IMR-90 (cell line): ENCODE results near the gene PPEF2. TPM values are rescaled to one million over a fixed set of nuclear protein-coding genes. Genes with fewer than 3 reads are reported as not detected.

Experiments
- ATAC-seq: fragments of 200-7000 bp; cut with Tn5 transposase; 2 replicates; pipeline ENCODE4 v1.9.1; 2020; ENCODE audit warnings: low read depth, mild to moderate bottlenecking, moderate library complexity
- BruUV-seq: library from RNA; stranded (reverse); fragments of 400-500 nt; replicated peaks from 2 replicates; lab custom pipeline; 2021; lab: Mats Ljungman, UMichigan
- CTCF ChIA-PET: fragments of 300-600 bp; formaldehyde crosslinking; extraction: SDS; loops from one replicate; lab custom pipeline; 2021; ENCODE audit warnings: antibody characterized with exemption; lab: Yijun Ruan, JAX
- POLR2A ChIA-PET: fragments of 300-600 bp; sonication (Branson Sonifier 250); formaldehyde crosslinking; loops from one replicate; lab custom pipeline; 2022; ENCODE audit warnings: antibody characterized with exemption; ENCODE audit not compliant: unreplicated experiment; lab: Charles Lee
- DNase-seq: peaks from one replicate; pipeline ENCODE4 v3.0.0; 2013
- H2AFZ ChIP-seq: replicated peaks from 2 replicates; pipeline ENCODE3; 2013; ENCODE audit warnings: low read length, mild to moderate bottlenecking; ENCODE audit not compliant: poor library complexity
- H2AK5ac ChIP-seq: 2 replicates; pipeline ENCODE4 v1.6.1; 2013; ENCODE audit warnings: low read depth, low read length, inconsistent platforms
- H2AK9ac ChIP-seq: replicated peaks from 2 replicates; pipeline ENCODE3; 2013; ENCODE audit warnings: mild to moderate bottlenecking, low read depth, low read length, moderate library complexity; ENCODE audit not compliant: poor library complexity
- H2BK120ac ChIP-seq: 2 replicates; pipeline ENCODE4 v1.6.1; 2013; ENCODE audit warnings: low read depth, low read length, inconsistent platforms
- H2BK15ac ChIP-seq: 3 replicates; pipeline ENCODE4 v1.6.1; 2013; ENCODE audit warnings: low read depth, low read length, inconsistent platforms
- H2BK20ac ChIP-seq: 2 replicates; pipeline ENCODE4 v1.6.1; 2013; ENCODE audit warnings: low read depth, mild to moderate bottlenecking, inconsistent platforms, low read length, moderate library complexity
- H2BK5ac ChIP-seq: 2 replicates; pipeline ENCODE4 v1.6.1; 2013; ENCODE audit warnings: mild to moderate bottlenecking, low read depth, low read length, inconsistent platforms; ENCODE audit not compliant: poor library complexity, severe bottlenecking
- H3K14ac ChIP-seq: replicated peaks from 2 replicates; pipeline ENCODE4 v1.6.1; 2013; ENCODE audit warnings: low read depth, low read length, inconsistent platforms
- H3K18ac ChIP-seq: 2 replicates; pipeline ENCODE4 v1.6.1; 2013; ENCODE audit warnings: low read depth, low read length, control low read depth
- H3K23ac ChIP-seq: 2 replicates; pipeline ENCODE4 v1.6.1; 2013; ENCODE audit warnings: low read depth, low read length, inconsistent platforms
- H3K27ac ChIP-seq: 2 replicates; pipeline ENCODE4 v1.5.1; 2013; ENCODE audit warnings: mild to moderate bottlenecking, control low read depth, low read length; ENCODE audit not compliant: insufficient read depth
- H3K27me3 ChIP-seq: 2 replicates; pipeline ENCODE4 v1.6.1; 2013; ENCODE audit warnings: low read length; ENCODE audit not compliant: control insufficient read depth, insufficient read depth
- H3K36me3 ChIP-seq: 2 replicates; pipeline ENCODE4 v1.6.1; 2013; ENCODE audit warnings: low read length, mixed read lengths; ENCODE audit not compliant: control insufficient read depth, insufficient read depth
- H3K4ac ChIP-seq: 2 replicates; pipeline ENCODE4 v1.6.1; 2013; ENCODE audit warnings: low read depth, low read length, inconsistent platforms
- H3K4me1 ChIP-seq: 2 replicates; pipeline ENCODE4 v1.6.1; 2013; ENCODE audit warnings: low read length, mixed read lengths; ENCODE audit not compliant: control insufficient read depth, insufficient read depth
- H3K4me2 ChIP-seq: 2 replicates; pipeline ENCODE4 v1.6.1; 2013; ENCODE audit warnings: low read depth, mild to moderate bottlenecking, control low read depth, low read length, moderate library complexity
- H3K4me3 ChIP-seq: 2 replicates; pipeline ENCODE4 v1.5.1; 2013; ENCODE audit warnings: low read depth, mild to moderate bottlenecking, control low read depth, low read length, moderate library complexity; ENCODE audit not compliant: insufficient read depth
- H3K56ac ChIP-seq: 2 replicates; pipeline ENCODE4 v1.6.1; 2013; ENCODE audit warnings: low read length, inconsistent platforms; ENCODE audit not compliant: insufficient read depth; ENCODE audit errors: extremely low read depth
- H3K79me1 ChIP-seq, 2 experiments: 2 replicates each; pipeline ENCODE4 v1.6.1; 2013; ENCODE audit warnings: low read length in 2 of 2, inconsistent platforms in 1 of 2, low read depth in 1 of 2
- H3K9ac ChIP-seq: 2 replicates; pipeline ENCODE4 v1.6.1; 2013; ENCODE audit warnings: low read depth, low read length, control low read depth
- H3K9me1 ChIP-seq: 2 replicates; pipeline ENCODE4 v1.6.1; 2013; ENCODE audit warnings: low read length, inconsistent platforms; ENCODE audit not compliant: insufficient read depth
- H3K9me3 ChIP-seq: 2 replicates; pipeline ENCODE4 v1.6.1; 2013; ENCODE audit warnings: low read length; ENCODE audit not compliant: control insufficient read depth, insufficient read depth
- H4K20me1 ChIP-seq: 2 replicates; pipeline ENCODE4 v1.6.1; 2013; ENCODE audit warnings: low read length, inconsistent platforms; ENCODE audit not compliant: insufficient read depth
- H4K5ac ChIP-seq: 2 replicates; pipeline ENCODE4 v1.6.1; 2013; ENCODE audit warnings: mild to moderate bottlenecking, low read depth, low read length, control low read depth
- H4K8ac ChIP-seq, 2 experiments: 2 replicates each; pipeline ENCODE4 v1.6.1; 2013; ENCODE audit warnings: low read depth in 2 of 2, low read length in 2 of 2, control low read depth in 1 of 2, inconsistent platforms in 1 of 2
- H4K91ac ChIP-seq: 2 replicates; pipeline ENCODE4 v1.6.1; 2013; ENCODE audit warnings: low read depth, low read length, inconsistent platforms; ENCODE audit not compliant: insufficient read depth
- BHLHE40 ChIP-seq: fragments of 150-350 bp; IDR thresholded peaks from 2 replicates; pipeline ENCODE4 v1.6.1; 2016; ENCODE audit warnings: mild to moderate bottlenecking, low read depth, low read length
- CEBPB ChIP-seq: IDR thresholded peaks from 2 replicates; pipeline ENCODE4 v1.6.1; 2012; ENCODE audit warnings: low read depth, low read length, improper control_type of control experiment
- CHD1 ChIP-seq: IDR thresholded peaks from 2 replicates; pipeline ENCODE4 v1.6.1; 2012; ENCODE audit warnings: low read depth, low read length, improper control_type of control experiment
- CTCF ChIP-seq: conservative IDR thresholded peaks from 2 replicates; pipeline ENCODE4 v1.5.1; 2012; ENCODE audit warnings: mild to moderate bottlenecking, low read depth, low read length, improper control_type of control experiment
- ELK1 ChIP-seq: fragments of 150-350 bp; IDR thresholded peaks from 2 replicates; pipeline ENCODE4 v1.6.1; 2016; ENCODE audit warnings: low read depth, mild to moderate bottlenecking, low read length, moderate library complexity, borderline replicate concordance
- FOS ChIP-seq: fragments of 150-350 bp; IDR thresholded peaks from 2 replicates; pipeline ENCODE4 v1.6.1; 2016; ENCODE audit warnings: low read depth, low read length
- MAFK ChIP-seq: IDR thresholded peaks from 2 replicates; pipeline ENCODE4 v1.6.1; 2012; ENCODE audit warnings: low read depth, low read length, improper control_type of control experiment
- MAZ ChIP-seq: IDR thresholded peaks from 2 replicates; pipeline ENCODE4 v1.6.1; 2012; ENCODE audit warnings: low read depth, mild to moderate bottlenecking, low read length, improper control_type of control experiment, moderate library complexity, borderline replicate concordance
- MXI1 ChIP-seq: IDR thresholded peaks from 2 replicates; pipeline ENCODE4 v1.6.1; 2012; ENCODE audit warnings: low read depth, mild to moderate bottlenecking, low read length, moderate library complexity, borderline replicate concordance
- NFE2L2 ChIP-seq: fragments of 150-350 bp; IDR thresholded peaks from 2 replicates; pipeline ENCODE4 v1.6.1; 2016; ENCODE audit warnings: low read depth, mild to moderate bottlenecking, low read length
- POLR2A ChIP-seq: IDR thresholded peaks from 2 replicates; pipeline ENCODE4 v1.6.1; 2012; ENCODE audit warnings: mild to moderate bottlenecking, low read depth, low read length
- SMC3 ChIP-seq: fragments of 150-350 bp; IDR thresholded peaks from 2 replicates; pipeline ENCODE4 v1.6.1; 2016; ENCODE audit warnings: low read depth, mild to moderate bottlenecking, antibody characterized with exemption, low read length, moderate library complexity
- USF2 ChIP-seq: fragments of 150-350 bp; IDR thresholded peaks from 2 replicates; pipeline ENCODE4 v1.6.1; 2017; ENCODE audit warnings: mild to moderate bottlenecking, antibody characterized with exemption, low read length, low read depth
- WGBS, 2 experiments: methylation state at CpG; one replicate each; pipeline versions ENCODE4 v1.1.5 to v1.1.7; 2013; ENCODE audit warnings: missing lambda C conversion rate in 2 of 2; ENCODE audit not compliant: insufficient read length in 1 of 2; ENCODE audit errors: extremely low coverage in 2 of 2; 5-methylcytosine and 5-hydroxymethylcytosine counted together
- dilution Hi-C: fragments of 300-500 bp; cut with HindIII; formaldehyde crosslinking; loops from one replicate; pipeline ENCODE4 v1.14.3; 2018; ENCODE audit warnings: low sequenced_read_pairs; ENCODE audit not compliant: unreplicated experiment
- in situ Hi-C: fragments of 300-500 bp; cut with MboI; formaldehyde crosslinking; loops from 3 replicates; pipeline ENCODE4 v1.14.3; 2019; ENCODE audit warnings: low sequenced_read_pairs, inconsistent platforms, mixed read lengths
- intact Hi-C: fragments of 100-400 bp; cut with micrococcal nuclease; formaldehyde crosslinking; loops from 2 replicates; pipeline ENCODE4 v1.10.0; 2022
- polyA plus RNA-seq, 3 experiments: library from polyadenylated mRNA; depleted of rRNA; stranded (reverse); fragments of >200 nt; gene quantifications; 2 replicates each; pipeline ENCODE4 v1.2.3, GENCODE V29; 2012; ENCODE audit warnings: low replicate concordance in 1 of 3
- total RNA-seq: library from RNA; depleted of rRNA; stranded (reverse); fragments of >200 nt; gene quantifications from 2 replicates; pipeline ENCODE4 v1.2.3, GENCODE V29; 2012

Gene PPEF2
- total and polyA plus RNA-seq, 2 of the 4 experiments (the other 2 are of a cell fraction) = not detected

- no TSS peak for BruUV-seq
- CTCF ChIA-PET = interaction anchor here (0.6 to 1.2 kb wide), 3 partner anchors 19 to 305 kb away, joined by 3 to 9 read pairs (median 4); no protein-coding TSS in a partner anchor
These were observed 35.1 kb downstream of the PPEF2 start for GRCh38 chr4:75867130-75867529.

More at GRCh38 chr4:75867130-75867529, 35.1 kb downstream of the PPEF2 start:
- DNase-seq (no peak), ATAC-seq (no peak)
- in situ Hi-C loops = no loop called here
- POLR2A ChIA-PET = no interaction called here
- Histone ChIP-seq H3K9ac (no peak overlapping the region), H4K5ac (no peak overlapping the region), H3K18ac (no peak overlapping the region), H3K23ac (no peak overlapping the region), H2AK9ac (no peak overlapping the region), H3K9me1 (no peaks in the 10 kb centered on the region), H3K79me1 (no peaks in the 10 kb centered on the region), H3K4me1 (no peaks in the 10 kb centered on the region), H3K56ac (no peak overlapping the region), H3K9me3 (no peaks in the 10 kb centered on the region), H4K91ac (no peak overlapping the region), H4K20me1 (no peaks in the 10 kb centered on the region), H4K8ac (no peak overlapping the region), H2BK120ac (no peak overlapping the region), H2BK15ac (no peak overlapping the region), H3K4me3 (no peak overlapping the region), H3K4ac (no peak overlapping the region), H3K27ac (no peak overlapping the region), H2AFZ (no peak overlapping the region), H3K4me2 (no peak overlapping the region), H2BK5ac (no peak overlapping the region), H3K27me3 (peaks cover 10% of the 10 kb centered on the region), H2BK20ac (no peak overlapping the region), H3K36me3 (no peaks in the 10 kb centered on the region), H2AK5ac (no peak overlapping the region), H3K14ac (no peak overlapping the region)
- dilution Hi-C loops = no loop called here
- intact Hi-C loops = loop anchor here (10.0 kb wide), 1 partner anchor 1862 kb away; no protein-coding TSS in a partner anchor
- TF ChIP-seq MAZ (no peak), CEBPB (no peak), BHLHE40 (no peak), MAFK (no peak), FOS (no peak), CHD1 (no peak), NFE2L2 (no peak), SMC3 (no peak), MXI1 (no peak), CTCF (no peak), USF2 (no peak), ELK1 (no peak), POLR2A (no peak)
- no CpG with 5 or more reads among the region's 3 CpGs for WGBS, 2 experiments
